Astrocyte (in vitro differentiated cells and primary cell): Measurements from ENCODE around the gene EXOC4. TPM values are rescaled to one million over a fixed set of nuclear protein-coding genes. Genes with fewer than 3 reads are reported as not detected.

Source experiments
- DNase-seq: peaks from one replicate; pipeline ENCODE4 v3.0.0-alpha.2; 2010; ENCODE audit warnings: low read depth
- FAIRE-seq: peaks from 2 replicates; lab custom pipeline; 2011; peaks lifted over from hg19 to GRCh38; lab: Jason Lieb, UNC
- H2AFZ ChIP-seq: 2 replicates; pipeline ENCODE4 v1.6.0; 2012; ENCODE audit warnings: low read depth, low read length, inconsistent platforms
- H3K27ac ChIP-seq: 2 replicates; pipeline ENCODE4 v1.5.1; 2011; ENCODE audit warnings: low read depth, low read length, inconsistent platforms
- H3K27me3 ChIP-seq: 2 replicates; pipeline ENCODE4 v1.6.0; 2011; ENCODE audit warnings: low read length, inconsistent platforms; ENCODE audit not compliant: insufficient read depth
- H3K36me3 ChIP-seq: 2 replicates; pipeline ENCODE4 v1.5.1; 2011; ENCODE audit warnings: low read length, inconsistent platforms; ENCODE audit not compliant: insufficient read depth
- H3K4me1 ChIP-seq: 2 replicates; pipeline ENCODE4 v1.5.1; 2011; ENCODE audit warnings: low read length, inconsistent platforms; ENCODE audit not compliant: insufficient read depth
- H3K4me2 ChIP-seq: 2 replicates; pipeline ENCODE4 v1.6.0; 2012; ENCODE audit warnings: low read length, inconsistent platforms
- H3K4me3 ChIP-seq: 2 replicates; pipeline ENCODE4 v1.5.1; 2011; ENCODE audit warnings: low read depth, mild to moderate bottlenecking, low read length, inconsistent platforms; ENCODE audit not compliant: insufficient read depth
- H3K79me2 ChIP-seq: 2 replicates; pipeline ENCODE4 v1.6.0; 2012; ENCODE audit warnings: mild to moderate bottlenecking, low read length, inconsistent platforms; ENCODE audit not compliant: insufficient read depth
- H3K9ac ChIP-seq: 2 replicates; pipeline ENCODE4 v1.6.0; 2012; ENCODE audit warnings: mild to moderate bottlenecking, low read length, inconsistent platforms
- H3K9me3 ChIP-seq: 2 replicates; pipeline ENCODE4 v1.5.1; 2012; ENCODE audit warnings: low read depth, mild to moderate bottlenecking, low read length, inconsistent platforms; ENCODE audit not compliant: insufficient read depth
- H4K20me1 ChIP-seq: 2 replicates; pipeline ENCODE4 v1.6.0; 2012; ENCODE audit warnings: low read length, inconsistent platforms; ENCODE audit not compliant: insufficient read depth
- H3K27ac Mint-ChIP-seq: one replicate; pipeline ENCODE4 v1.8.0; 2021; ENCODE audit warnings: mild to moderate bottlenecking, mixed read lengths; ENCODE audit not compliant: unreplicated experiment
- H3K27me3 Mint-ChIP-seq: one replicate; pipeline ENCODE4 v1.8.0; 2021; ENCODE audit warnings: low read depth, mixed read lengths; ENCODE audit not compliant: unreplicated experiment
- H3K36me3 Mint-ChIP-seq: one replicate; pipeline ENCODE4 v1.8.0; 2021; ENCODE audit warnings: low read depth, mixed read lengths; ENCODE audit not compliant: unreplicated experiment
- H3K4me1 Mint-ChIP-seq: one replicate; pipeline ENCODE4 v1.8.0; 2021; ENCODE audit warnings: low read depth, mixed read lengths; ENCODE audit not compliant: unreplicated experiment
- H3K4me3 Mint-ChIP-seq: one replicate; pipeline ENCODE4 v1.8.0; 2021; ENCODE audit warnings: mild to moderate bottlenecking, moderate library complexity, mixed read lengths; ENCODE audit not compliant: unreplicated experiment
- H3K9me3 Mint-ChIP-seq: one replicate; pipeline ENCODE4 v1.8.0; 2021; ENCODE audit warnings: mild to moderate bottlenecking, mixed read lengths; ENCODE audit not compliant: unreplicated experiment
- CTCF ChIP-seq: IDR thresholded peaks from 2 replicates; pipeline ENCODE4 v1.5.1; 2011; ENCODE audit warnings: low read depth, mild to moderate bottlenecking, inconsistent platforms, low read length, moderate library complexity; ENCODE audit not compliant: insufficient read depth
- EZH2 ChIP-seq: IDR thresholded peaks from 2 replicates; pipeline ENCODE4 v1.6.1; 2012; ENCODE audit warnings: mild to moderate bottlenecking, low read length, inconsistent platforms; ENCODE audit not compliant: insufficient read depth
- total RNA-seq: library from RNA; stranded (reverse); gene quantifications from 2 replicates; pipeline ENCODE4 v1.2.1, GENCODE V29; 2021

EXOC4 gene
- total RNA-seq, 1 donor from 2014 or later: 57.5 TPM

- H3K4me1 ChIP-seq: no peaks in the 10 kb centered on the region
- H2AFZ ChIP-seq: no peak overlapping the region
- no peak overlapping the region for H3K4me3 ChIP-seq
- H3K9me3 Mint-ChIP-seq: no peaks in the 10 kb centered on the region
- H3K79me2 ChIP-seq: no peaks in the 10 kb centered on the region
- H4K20me1 ChIP-seq: no peaks in the 10 kb centered on the region
- no peak overlapping the region for H3K4me3 Mint-ChIP-seq
- H3K27ac Mint-ChIP-seq: no peak overlapping the region
- no peak for FAIRE-seq
- TF ChIP-seq EZH2 (no peak), CTCF (no peak)
- no peaks in the 10 kb centered on the region for H3K36me3 Mint-ChIP-seq
- no peaks in the 10 kb centered on the region for H3K27me3 Mint-ChIP-seq
- no peaks in the 10 kb centered on the region for H3K27me3 ChIP-seq
- no peaks in the 10 kb centered on the region for H3K9me3 ChIP-seq
- no peak for DNase-seq
- no peak overlapping the region for H3K27ac ChIP-seq
- H3K9ac ChIP-seq: no peak overlapping the region
- no peaks in the 10 kb centered on the region for H3K36me3 ChIP-seq
- H3K4me1 Mint-ChIP-seq: no peaks in the 10 kb centered on the region
- H3K4me2 ChIP-seq: no peak overlapping the region
Observed at GRCh38 chr7:134051020-134051419, 798.1 kb downstream of the EXOC4 start.

- no peaks in the 10 kb centered on the region for H3K4me1 Mint-ChIP-seq
- Histone ChIP-seq H3K9ac (no peak overlapping the region), H3K27me3 (no peaks in the 10 kb centered on the region), H4K20me1 (no peaks in the 10 kb centered on the region), H3K36me3 (no peaks in the 10 kb centered on the region), H3K79me2 (no peaks in the 10 kb centered on the region), H3K27ac (no peak overlapping the region), H2AFZ (no peak overlapping the region), H3K4me3 (no peak overlapping the region), H3K9me3 (no peaks in the 10 kb centered on the region), H3K4me1 (no peaks in the 10 kb centered on the region), H3K4me2 (no peak overlapping the region)
- no peak overlapping the region for H3K27ac Mint-ChIP-seq
- no peak for TF ChIP-seq EZH2
- no peaks in the 10 kb centered on the region for H3K9me3 Mint-ChIP-seq
- H3K4me3 Mint-ChIP-seq: no peak overlapping the region
- DNase-seq: no peak
- H3K36me3 Mint-ChIP-seq: no peaks in the 10 kb centered on the region
- H3K27me3 Mint-ChIP-seq: no peaks in the 10 kb centered on the region
- FAIRE-seq: no peak
Observed at GRCh38 chr7:134056816-134057215, 803.9 kb downstream of the EXOC4 start.

GRCh38 chr7:134058521-134058920 is 805.6 kb downstream of the EXOC4 start:
- H2AFZ ChIP-seq: no peak overlapping the region
- TF ChIP-seq EZH2: no peak
- no peak for TF ChIP-seq CTCF
- FAIRE-seq (no peak), DNase-seq (no peak)
- H3K79me2 ChIP-seq: no peaks in the 10 kb centered on the region
- H3K4me3 ChIP-seq: no peak overlapping the region
- Mint-ChIP-seq H3K27me3 (no peaks in the 10 kb centered on the region), H3K4me1 (no peaks in the 10 kb centered on the region), H3K36me3 (no peaks in the 10 kb centered on the region), H3K4me3 (no peak overlapping the region), H3K27ac (no peak overlapping the region), H3K9me3 (no peaks in the 10 kb centered on the region)
- no peaks in the 10 kb centered on the region for H3K27me3 ChIP-seq
- no peaks in the 10 kb centered on the region for H3K36me3 ChIP-seq
- no peaks in the 10 kb centered on the region for H3K9me3 ChIP-seq
- no peak overlapping the region for H3K9ac ChIP-seq
- H4K20me1 ChIP-seq: no peaks in the 10 kb centered on the region
- H3K27ac ChIP-seq: no peak overlapping the region
- H3K4me2 ChIP-seq: no peak overlapping the region
- H3K4me1 ChIP-seq: no peaks in the 10 kb centered on the region
